ENCODE results near the gene INHBA.

INHBA gene

GRCh38 chr7:41693150-41693997, 9.5 kb downstream of the INHBA start:
- DNase-seq: peak in 22 of 42 donors; percentile 23 to 80 (median 54)
- intact Hi-C loops (cut with DNase I): no loop called here

DNA sequence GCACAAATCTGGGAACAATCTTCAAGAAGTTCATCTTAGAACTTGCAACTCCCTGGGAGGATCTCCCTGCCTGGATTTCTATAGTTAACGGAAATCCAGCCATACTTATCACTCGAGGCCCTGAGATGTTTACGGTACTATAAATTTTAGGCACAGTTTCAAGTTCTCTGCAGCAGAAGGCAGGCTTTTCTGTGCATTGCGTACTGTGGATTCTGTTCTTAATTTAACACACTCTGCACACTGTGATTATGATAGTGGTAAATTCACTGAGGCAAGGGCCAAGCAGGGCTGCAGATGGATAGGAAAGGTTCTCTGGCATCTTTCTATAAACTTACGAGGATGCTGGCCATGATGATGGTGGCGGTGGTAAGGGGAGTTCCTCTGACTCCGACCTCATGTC, 10.6 kb downstream of the INHBA start:
- intact Hi-C loops (cut with DNase I): no loop called here
- no peak for DNase-seq

- no peak for DNase-seq
- intact Hi-C loops (cut with DNase I): no loop called here
These were observed 11.4 kb downstream of the INHBA start for GRCh38 chr7:41691286-41692190.

DNA sequence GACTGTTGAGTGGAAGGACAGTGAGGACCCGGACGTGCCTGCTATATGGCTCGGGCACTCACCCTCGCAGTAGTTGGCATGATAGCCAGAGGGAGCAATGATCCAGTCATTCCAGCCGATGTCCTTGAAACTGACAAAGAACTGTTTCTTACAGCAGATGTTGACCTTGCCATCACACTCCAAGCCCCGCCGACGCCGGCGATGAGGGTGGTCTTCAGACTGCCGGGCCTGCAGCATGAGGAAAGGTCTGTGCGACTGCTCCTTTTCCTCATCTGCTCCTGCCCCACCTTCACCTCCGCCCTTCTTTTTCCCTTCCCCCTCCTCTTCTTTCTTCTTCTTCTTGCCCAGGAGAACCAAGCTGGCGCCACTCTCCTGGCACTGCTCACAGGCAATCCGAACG, 13.1 kb downstream of the INHBA start:
- no peak for DNase-seq
- intact Hi-C loops (cut with DNase I): no loop called here

DNA sequence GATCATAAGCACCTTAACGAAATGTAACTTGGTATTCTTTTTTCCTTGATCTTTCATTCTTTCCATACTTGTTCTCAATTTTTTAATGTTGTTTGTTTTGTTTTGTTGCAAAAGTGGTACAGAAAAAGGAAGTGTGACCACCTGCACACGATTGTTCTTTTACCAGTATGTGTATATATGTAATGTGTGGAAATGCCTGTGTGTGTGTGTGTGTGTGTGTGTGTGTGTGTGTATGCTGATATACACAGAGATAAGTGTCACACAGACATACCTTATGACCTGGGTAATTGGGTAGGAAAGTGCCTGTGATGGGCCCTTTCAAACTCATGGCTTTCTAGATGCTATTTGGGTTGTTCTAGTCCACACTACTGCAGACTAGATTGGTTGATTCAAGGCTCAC, 14.0 kb downstream of the INHBA start:
- intact Hi-C loops (cut with DNase I): no loop called here
- DNase-seq: no peak

GRCh38 chr7:41688012-41688625, 14.8 kb downstream of the INHBA start:
- DNase-seq: no peak
- intact Hi-C loops (cut with DNase I): no loop called here

- no peak for DNase-seq
These were observed 17.2 kb downstream of the INHBA start for GRCh38 chr7:41685684-41686083.

DNA sequence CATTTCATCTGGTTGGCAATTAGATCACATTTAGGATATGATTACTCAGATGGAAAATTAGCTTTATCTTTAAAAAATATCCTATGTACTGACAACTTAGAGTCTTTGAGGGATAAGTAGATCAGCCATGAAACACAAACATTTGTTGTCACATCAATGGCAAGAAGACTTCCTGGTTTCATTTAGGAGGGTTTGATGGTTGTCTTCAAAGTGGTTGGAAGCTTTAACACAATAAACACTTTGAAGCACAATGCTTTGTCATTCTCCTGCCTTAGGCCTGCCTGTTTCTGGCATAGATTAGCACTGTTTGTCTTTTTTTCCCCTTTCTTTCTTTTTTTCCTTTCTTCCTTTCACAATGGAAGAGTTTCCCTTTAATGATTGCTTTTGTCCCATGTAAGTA, 20.5 kb downstream of the INHBA start:
- no peak for DNase-seq
- intact Hi-C loops (cut with DNase I): no loop called here

More at GRCh38 chr7:41685684-41686083, 17.2 kb downstream of the INHBA start:
- intact Hi-C loops (cut with DNase I): no loop called here

DNA sequence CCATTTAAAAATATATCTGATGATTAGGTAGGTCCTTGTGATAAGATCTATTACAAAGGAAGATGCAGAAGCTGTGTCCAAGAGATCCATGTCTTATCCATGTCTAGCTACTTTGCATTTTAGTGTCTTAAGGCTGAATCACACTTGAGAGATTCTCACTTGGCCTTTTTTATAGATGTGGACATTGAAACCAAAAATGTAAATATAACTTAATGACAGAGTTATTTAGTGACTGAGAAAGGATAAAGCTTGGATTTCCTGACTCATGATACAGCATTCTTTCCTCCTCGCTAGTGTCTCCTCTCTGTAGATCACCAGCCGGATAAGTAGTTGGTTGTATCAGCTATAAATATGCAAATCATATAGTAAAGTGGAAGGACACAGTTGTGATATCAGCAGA, 23.3 kb downstream of the INHBA start:
- intact Hi-C loops (cut with DNase I): no loop called here
- DNase-seq: no peak

GRCh38 chr7:41674505-41675023, 28.3 kb downstream of the INHBA start:
- DNase-seq: no peak
- intact Hi-C loops (cut with DNase I): no loop called here

- intact Hi-C loops (cut with DNase I): no loop called here
- DNase-seq: no peak
These were observed 41.3 kb downstream of the INHBA start for GRCh38 chr7:41661596-41661995.

- no peak for DNase-seq
- intact Hi-C loops (cut with DNase I): no loop called here
These were observed 43.4 kb downstream of the INHBA start for GRCh38 chr7:41659539-41659938.

DNA sequence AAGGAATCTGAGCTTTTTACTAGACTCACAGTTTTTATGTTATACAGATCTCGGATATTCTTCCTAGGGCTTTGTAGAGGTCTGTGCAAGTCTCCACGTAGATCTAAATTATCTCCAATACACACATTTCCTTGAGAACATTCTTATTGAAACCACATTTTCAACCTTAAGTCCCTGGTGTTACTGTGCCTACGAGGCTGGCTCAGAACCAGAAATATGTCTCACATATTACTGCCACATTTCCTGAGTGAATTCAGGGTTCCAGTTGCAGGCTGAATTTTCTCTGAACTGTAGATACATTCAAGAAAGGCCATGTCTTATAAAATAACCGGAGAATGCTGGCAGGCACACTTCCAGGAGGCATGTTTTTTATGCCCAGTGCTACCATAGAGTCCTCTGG, 46.5 kb downstream of the INHBA start:
- no peak for DNase-seq
- intact Hi-C loops (cut with DNase I): no loop called here

- intact Hi-C loops (cut with DNase I): no loop called here
- DNase-seq: no peak
These were observed 47.5 kb downstream of the INHBA start for GRCh38 chr7:41655426-41655825.

DNA sequence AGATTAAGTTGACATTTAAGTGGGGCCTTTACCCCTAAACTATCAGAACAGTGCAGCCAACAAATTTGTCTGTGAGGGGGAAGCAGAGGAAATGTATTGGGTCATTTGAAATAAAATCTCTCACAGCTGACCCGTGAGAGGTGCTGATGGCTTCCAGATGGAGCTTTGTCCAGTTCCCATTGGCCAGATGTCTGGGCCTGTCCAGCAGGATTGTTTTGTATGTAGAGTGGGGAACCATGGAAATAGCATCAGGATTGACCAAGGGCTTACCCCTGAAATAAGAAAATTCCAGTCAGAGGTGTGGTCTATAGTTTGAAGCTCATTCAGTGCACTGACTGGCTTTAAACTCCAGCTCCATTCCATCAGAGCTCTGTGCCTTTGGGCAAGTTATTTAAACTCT, 50.6 kb downstream of the INHBA start:
- DNase-seq: no peak
- intact Hi-C loops (cut with DNase I): no loop called here

GRCh38 chr7:41648501-41648900, 54.4 kb downstream of the INHBA start:
- intact Hi-C loops (cut with DNase I): no loop called here
- DNase-seq: no peak

- intact Hi-C loops (cut with DNase I): no loop called here
- no peak for DNase-seq
These were observed 59.3 kb downstream of the INHBA start for GRCh38 chr7:41643616-41644015.

DNA sequence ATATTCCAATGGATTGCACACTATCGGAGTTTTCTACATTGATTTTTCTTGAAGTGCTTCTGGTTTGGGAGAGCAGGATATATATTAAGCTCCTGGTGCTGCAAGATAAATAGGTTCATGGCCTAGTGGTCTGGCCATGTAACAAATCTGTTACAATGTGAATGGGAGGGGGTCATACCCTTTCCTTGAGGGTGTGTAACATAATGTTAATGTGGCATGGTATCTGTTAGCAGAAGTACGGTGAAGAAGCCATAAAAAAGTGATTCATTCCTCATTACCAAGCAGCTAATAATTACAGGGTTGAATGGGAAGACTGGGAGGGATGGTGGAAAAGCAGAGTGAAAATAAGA, 61.2 kb downstream of the INHBA start:
- intact Hi-C loops (cut with DNase I): no loop called here
- no peak for DNase-seq

DNA sequence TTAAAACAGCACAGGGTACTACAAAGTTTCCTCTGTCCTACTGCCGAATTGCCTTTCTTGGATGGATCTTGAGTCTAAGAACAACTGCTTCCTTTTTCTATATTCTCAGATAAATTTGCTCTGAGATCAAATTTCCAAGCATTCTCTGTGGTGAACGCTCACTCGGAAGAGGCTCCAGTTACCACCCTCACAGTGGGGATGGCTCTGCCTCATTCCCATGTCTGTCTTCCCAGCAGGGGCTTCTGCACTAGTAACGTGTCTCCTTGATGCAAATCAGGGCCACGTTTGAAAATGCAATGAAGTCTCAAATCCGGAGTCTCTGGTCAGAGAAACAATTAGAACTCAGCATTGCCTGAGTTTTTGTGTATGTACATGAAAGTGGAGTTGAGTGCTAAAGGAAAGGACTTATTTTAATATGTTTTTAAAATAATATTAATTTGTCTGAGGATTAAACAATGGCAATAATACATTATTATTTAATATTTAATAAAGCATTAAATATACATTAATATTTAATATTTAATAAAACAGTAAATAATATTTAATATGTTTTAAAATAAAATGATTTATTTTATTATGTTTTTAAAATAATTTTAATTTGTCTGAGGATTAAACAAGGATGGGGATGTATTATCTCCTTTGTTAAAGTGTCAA, 61.8 kb downstream of the INHBA start:
- intact Hi-C loops (cut with DNase I): no loop called here
- DNase-seq: no peak

Data from head of caudate nucleus (tissue), 42 donors.